CD14-positive monocyte (primary cell): ENCODE results near the gene GPR12. TPM values are rescaled to one million over a fixed set of nuclear protein-coding genes. Genes with fewer than 3 reads are reported as not detected.

ENCODE experiments used
- DNase-seq, 3 donors: peaks; one replicate each; pipeline ENCODE4 v3.0.0-alpha.2; 2011 to 2022
- H2AFZ ChIP-seq: 2 replicates; pipeline ENCODE4 v1.6.0; 2012; ENCODE audit warnings: mild to moderate bottlenecking, low read depth, low read length, inconsistent platforms; ENCODE audit not compliant: insufficient read depth, poor library complexity, severe bottlenecking
- H3K27ac ChIP-seq, 2 donors: 1 replicate in 1 of 2; 2 replicates in 1 of 2; pipeline ENCODE4 v1.5.1; 2012 to 2013; ENCODE audit warnings: low read length in 2 of 2, control low read depth in 1 of 2, inconsistent platforms in 1 of 2, low read depth in 1 of 2, mild to moderate bottlenecking in 1 of 2
- H3K27me3 ChIP-seq, 2 donors: one replicate each; pipeline versions ENCODE4 v1.6.0 to v1.6.1; 2011 to 2013; ENCODE audit warnings: low read length in 2 of 2; ENCODE audit not compliant: control insufficient read depth in 2 of 2, insufficient read depth in 2 of 2
- H3K36me3 ChIP-seq, 2 donors: replicated peaks in 1 of 2; 1 replicate in 1 of 2; 2 replicates in 1 of 2; pipeline versions ENCODE4 v1.5.1 to v1.6.1; 2012 to 2013; ENCODE audit warnings: low read length in 2 of 2, control low read depth in 1 of 2, inconsistent platforms in 1 of 2, mild to moderate bottlenecking in 1 of 2; ENCODE audit not compliant: insufficient read depth in 2 of 2, control insufficient read depth in 1 of 2
- H3K4me1 ChIP-seq, 2 donors: 1 replicate in 1 of 2; 2 replicates in 1 of 2; pipeline versions ENCODE4 v1.5.1 to v1.6.1; 2012 to 2013; ENCODE audit warnings: low read length in 2 of 2, control low read depth in 1 of 2, inconsistent platforms in 1 of 2, mild to moderate bottlenecking in 1 of 2, moderate library complexity in 1 of 2; ENCODE audit not compliant: insufficient read depth in 2 of 2, control insufficient read depth in 1 of 2
- H3K4me2 ChIP-seq: replicated peaks from 2 replicates; pipeline ENCODE3; 2012; ENCODE audit warnings: low read length, moderate library complexity, mild to moderate bottlenecking; ENCODE audit not compliant: poor library complexity, severe bottlenecking; ENCODE audit errors: extremely low read depth
- H3K4me3 ChIP-seq, 3 experiments: fragments of 200-600 bp in 1 of 3; sonication (generic) in 1 of 3; replicated peaks in 1 of 3; 1 replicate in 2 of 3; 2 replicates in 1 of 3; pipeline ENCODE4 v1.5.1; 2011 to 2013; ENCODE audit warnings: low read length in 3 of 3, mild to moderate bottlenecking in 3 of 3, control low read depth in 2 of 3, low read depth in 2 of 3, inconsistent platforms in 1 of 3, moderate library complexity in 1 of 3
- H3K79me2 ChIP-seq: 2 replicates; pipeline ENCODE4 v1.6.0; 2012; ENCODE audit warnings: mild to moderate bottlenecking, control low read depth, inconsistent platforms, low read length, moderate library complexity; ENCODE audit not compliant: insufficient read depth
- H3K9ac ChIP-seq: 2 replicates; pipeline ENCODE4 v1.6.0; 2017; ENCODE audit warnings: low read length, mild to moderate bottlenecking; ENCODE audit not compliant: insufficient read depth, poor library complexity, severe bottlenecking
- H3K9me3 ChIP-seq, 2 donors: replicated peaks in 1 of 2; 1 replicate in 1 of 2; 2 replicates in 1 of 2; pipeline versions ENCODE4 v1.5.1 to v1.6.1; 2012 to 2013; ENCODE audit warnings: low read length in 2 of 2, control low read depth in 1 of 2; ENCODE audit not compliant: control insufficient read depth in 1 of 2, insufficient read depth in 1 of 2
- H4K20me1 ChIP-seq: 2 replicates; pipeline ENCODE4 v1.6.0; 2012; ENCODE audit warnings: mild to moderate bottlenecking, low read length, control low read depth, moderate library complexity; ENCODE audit not compliant: insufficient read depth
- H3K27ac Mint-ChIP-seq, 7 donors: one replicate each; pipeline ENCODE4 v1.8.0; 2020; ENCODE audit warnings: mild to moderate bottlenecking in 7 of 7, mixed read lengths in 7 of 7, moderate library complexity in 6 of 7, inconsistent platforms in 2 of 7
- H3K27me3 Mint-ChIP-seq, 3 donors: one replicate each; pipeline ENCODE4 v1.8.0; 2021 to 2022; ENCODE audit warnings: low read depth in 3 of 3, mild to moderate bottlenecking in 3 of 3, mixed read lengths in 3 of 3, moderate library complexity in 3 of 3, inconsistent platforms in 1 of 3
- H3K36me3 Mint-ChIP-seq, 2 donors: one replicate each; pipeline ENCODE4 v1.8.0; 2020; ENCODE audit warnings: mixed read lengths in 2 of 2, inconsistent platforms in 1 of 2, mild to moderate bottlenecking in 1 of 2
- H3K4me1 Mint-ChIP-seq: one replicate; pipeline ENCODE4 v1.8.0; 2020; ENCODE audit warnings: mild to moderate bottlenecking, mixed read lengths
- H3K4me3 Mint-ChIP-seq, 2 donors: one replicate each; pipeline ENCODE4 v1.8.0; 2020; ENCODE audit warnings: mild to moderate bottlenecking in 2 of 2, mixed read lengths in 2 of 2, moderate library complexity in 1 of 2
- H3K9me3 Mint-ChIP-seq, 7 donors: one replicate each; pipeline ENCODE4 v1.8.0; 2020 to 2022; ENCODE audit warnings: mixed read lengths in 7 of 7, mild to moderate bottlenecking in 6 of 7, moderate library complexity in 6 of 7, inconsistent platforms in 2 of 7
- WGBS: methylation state at CpG from one replicate; pipeline ENCODE4 v1.1.5; 2013; ENCODE audit warnings: missing lambda C conversion rate; ENCODE audit not compliant: insufficient coverage; 5-methylcytosine and 5-hydroxymethylcytosine counted together
- intact Hi-C, 2 donors: fragments of 100-400 bp; cut with micrococcal nuclease; formaldehyde crosslinking; loops; one replicate each; pipeline versions ENCODE4 v1.15.0 to v1.15.1; 2023
- polyA plus RNA-seq, 3 donors: library from polyadenylated mRNA; depleted of rRNA in 1 of 3; unstranded in 2 of 3; stranded (reverse) in 1 of 3; fragments of 300-500 nt in 2 of 3; fragments of >200 nt in 1 of 3; fragmentation: Illumina TruSeq in 2 of 3; gene quantifications; 1 replicate in 2 of 3; 2 replicates in 1 of 3; pipeline ENCODE4 v1.2.3, GENCODE V29; 2012 to 2021
- TF ChIP-seq, protein P1 (sequence below): fragments of 200-600 bp; IDR thresholded peaks from one replicate; pipeline ENCODE4 v1.8.0; 2022; ENCODE audit warnings: antibody characterized with exemption, mild to moderate bottlenecking

GPR12 gene
- polyA plus RNA-seq, 3 donors = not detected

DNA sequence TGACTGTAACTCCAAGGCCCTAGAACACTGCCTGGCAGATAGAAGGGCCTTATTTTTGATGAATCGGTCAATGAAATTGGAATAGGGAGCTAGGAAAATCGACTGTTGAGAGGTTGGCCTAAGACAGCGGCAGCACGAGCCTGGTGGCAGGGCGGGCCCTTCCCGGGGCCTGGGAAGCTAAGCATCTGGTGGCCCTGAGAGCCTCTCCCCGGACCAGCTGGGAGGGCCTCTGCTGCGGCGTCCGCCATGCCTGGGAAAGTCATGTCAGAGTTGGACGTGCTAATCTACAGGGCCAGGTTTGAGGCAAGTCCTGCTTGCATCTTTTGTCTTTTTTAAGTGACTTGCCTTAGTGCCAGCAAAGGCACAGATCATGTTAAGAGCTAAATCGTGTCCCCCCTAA is 11.2 kb upstream of the GPR12 start:
- intact Hi-C loops = no loop called here
- DNase-seq = no peak
- no peaks in the 10 kb centered on the region for H4K20me1 ChIP-seq
- H3K4me2 ChIP-seq = no peak overlapping the region
- H3K27me3 ChIP-seq = no peaks in the 10 kb centered on the region
- H3K36me3 ChIP-seq = no peaks in the 10 kb centered on the region
- peaks cover 2% of the 10 kb centered on the region for H3K4me1 Mint-ChIP-seq
- no peak overlapping the region for H3K9ac ChIP-seq
- 94% methylated on average over 11 of the region's 12 CpGs for WGBS
- H3K4me3 ChIP-seq = no peak overlapping the region
- no peak overlapping the region for H3K4me3 Mint-ChIP-seq
- H3K79me2 ChIP-seq = no peaks in the 10 kb centered on the region
- H3K36me3 Mint-ChIP-seq = no peaks in the 10 kb centered on the region
- no peaks in the 10 kb centered on the region for H3K4me1 ChIP-seq
- H3K27me3 Mint-ChIP-seq = peaks cover 0 to 3% (median 3%) of the 10 kb centered on the region in 3 donors
- H2AFZ ChIP-seq = no peak overlapping the region
- TF ChIP-seq, protein P1, sequence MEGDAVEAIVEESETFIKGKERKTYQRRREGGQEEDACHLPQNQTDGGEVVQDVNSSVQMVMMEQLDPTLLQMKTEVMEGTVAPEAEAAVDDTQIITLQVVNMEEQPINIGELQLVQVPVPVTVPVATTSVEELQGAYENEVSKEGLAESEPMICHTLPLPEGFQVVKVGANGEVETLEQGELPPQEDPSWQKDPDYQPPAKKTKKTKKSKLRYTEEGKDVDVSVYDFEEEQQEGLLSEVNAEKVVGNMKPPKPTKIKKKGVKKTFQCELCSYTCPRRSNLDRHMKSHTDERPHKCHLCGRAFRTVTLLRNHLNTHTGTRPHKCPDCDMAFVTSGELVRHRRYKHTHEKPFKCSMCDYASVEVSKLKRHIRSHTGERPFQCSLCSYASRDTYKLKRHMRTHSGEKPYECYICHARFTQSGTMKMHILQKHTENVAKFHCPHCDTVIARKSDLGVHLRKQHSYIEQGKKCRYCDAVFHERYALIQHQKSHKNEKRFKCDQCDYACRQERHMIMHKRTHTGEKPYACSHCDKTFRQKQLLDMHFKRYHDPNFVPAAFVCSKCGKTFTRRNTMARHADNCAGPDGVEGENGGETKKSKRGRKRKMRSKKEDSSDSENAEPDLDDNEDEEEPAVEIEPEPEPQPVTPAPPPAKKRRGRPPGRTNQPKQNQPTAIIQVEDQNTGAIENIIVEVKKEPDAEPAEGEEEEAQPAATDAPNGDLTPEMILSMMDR = no peak
- no peak overlapping the region for H3K27ac ChIP-seq
- H3K9me3 Mint-ChIP-seq = peaks cover 0 to 1% (median 0%) of the 10 kb centered on the region in 7 donors
- no peak overlapping the region for H3K27ac Mint-ChIP-seq
- no peaks in the 10 kb centered on the region for H3K9me3 ChIP-seq

DNA sequence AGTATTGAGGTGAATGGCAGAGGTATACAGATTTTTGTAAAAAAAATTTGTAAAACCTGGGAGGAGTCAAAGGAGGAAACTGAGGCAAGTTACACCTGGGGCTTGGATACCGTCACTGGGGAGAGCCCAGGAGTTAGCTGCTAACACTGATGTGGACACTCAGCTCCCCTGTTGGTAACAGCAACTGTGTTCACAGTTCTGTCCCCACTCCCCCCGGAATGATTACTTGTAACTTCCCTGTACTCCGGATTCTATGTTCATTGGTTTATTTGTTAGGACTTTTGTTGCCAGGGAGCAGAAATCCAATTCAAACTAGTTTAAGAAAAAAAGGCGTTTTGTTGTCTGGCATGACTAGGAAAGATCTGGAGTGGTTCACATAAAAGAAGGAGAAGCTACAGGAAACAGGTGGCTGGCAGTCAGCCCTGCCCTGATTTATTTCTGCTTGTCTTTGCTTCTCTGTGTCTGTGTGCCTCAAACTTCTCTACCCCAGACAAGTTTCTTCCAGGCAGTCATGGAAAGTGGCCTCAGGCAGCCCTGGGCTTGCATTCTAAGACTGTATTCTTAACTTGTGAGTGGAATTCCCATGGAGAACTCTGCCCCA is 2.3 kb upstream of the GPR12 start:
- Histone ChIP-seq H3K79me2 (no peaks in the 10 kb centered on the region), H3K27ac (no peak overlapping the region), H3K27me3 (peaks cover 20 to 48% of the 10 kb centered on the region in 2 donors), H2AFZ (no peak overlapping the region), H3K4me1 (peaks cover 4 to 12% of the 10 kb centered on the region in 2 donors), H3K9me3 (no peaks in the 10 kb centered on the region), H4K20me1 (no peaks in the 10 kb centered on the region), H3K9ac (no peak overlapping the region), H3K36me3 (no peaks in the 10 kb centered on the region), H3K4me2 (no peak overlapping the region), H3K4me3 (no peak overlapping the region)
- H3K4me3 Mint-ChIP-seq = peak overlapping the region in 1 of 2 donors; percentile 59
- peaks cover 37 to 54% (median 46%) of the 10 kb centered on the region in 3 donors for H3K27me3 Mint-ChIP-seq
- no peaks in the 10 kb centered on the region for H3K36me3 Mint-ChIP-seq
- TF ChIP-seq, protein P1 = no peak
- H3K9me3 Mint-ChIP-seq = peaks cover 0 to 8% (median 2%) of the 10 kb centered on the region in 7 donors
- intact Hi-C loops = no loop called here
- 39% methylated on average over 2 of the region's 4 CpGs for WGBS
- H3K27ac Mint-ChIP-seq = no peak overlapping the region
- DNase-seq = no peak
- H3K4me1 Mint-ChIP-seq = peaks cover 7% of the 10 kb centered on the region
